ENCODE results near the gene WWOX. TPM values are rescaled to one million over a fixed set of nuclear protein-coding genes. Genes with fewer than 3 reads are reported as not detected.

WWOX gene
- total and polyA plus RNA-seq, 2 experiments from 2014 or later = 22.1 to 123 TPM

- Histone ChIP-seq H3K27ac (no peak overlapping the region), H3K36me3 (no peaks in the 10 kb centered on the region), H3K4me3 (no peak overlapping the region), H3K27me3 (no peaks in the 10 kb centered on the region), H3K4me1 (ENCODE audit: low read depth) (no peaks in the 10 kb centered on the region), H3K9me3 (ENCODE audit: low read depth) (no peaks in the 10 kb centered on the region)
- no peak for DNase-seq (ENCODE audit: low read depth in 1 of 2, low spot score in 1 of 2)
- TF ChIP-seq, protein P1, sequence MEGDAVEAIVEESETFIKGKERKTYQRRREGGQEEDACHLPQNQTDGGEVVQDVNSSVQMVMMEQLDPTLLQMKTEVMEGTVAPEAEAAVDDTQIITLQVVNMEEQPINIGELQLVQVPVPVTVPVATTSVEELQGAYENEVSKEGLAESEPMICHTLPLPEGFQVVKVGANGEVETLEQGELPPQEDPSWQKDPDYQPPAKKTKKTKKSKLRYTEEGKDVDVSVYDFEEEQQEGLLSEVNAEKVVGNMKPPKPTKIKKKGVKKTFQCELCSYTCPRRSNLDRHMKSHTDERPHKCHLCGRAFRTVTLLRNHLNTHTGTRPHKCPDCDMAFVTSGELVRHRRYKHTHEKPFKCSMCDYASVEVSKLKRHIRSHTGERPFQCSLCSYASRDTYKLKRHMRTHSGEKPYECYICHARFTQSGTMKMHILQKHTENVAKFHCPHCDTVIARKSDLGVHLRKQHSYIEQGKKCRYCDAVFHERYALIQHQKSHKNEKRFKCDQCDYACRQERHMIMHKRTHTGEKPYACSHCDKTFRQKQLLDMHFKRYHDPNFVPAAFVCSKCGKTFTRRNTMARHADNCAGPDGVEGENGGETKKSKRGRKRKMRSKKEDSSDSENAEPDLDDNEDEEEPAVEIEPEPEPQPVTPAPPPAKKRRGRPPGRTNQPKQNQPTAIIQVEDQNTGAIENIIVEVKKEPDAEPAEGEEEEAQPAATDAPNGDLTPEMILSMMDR (IDR thresholded peaks at IDR 0.05; ENCODE audit: low read depth, low read length) = no peak
Observed at GRCh38 chr16:79155471-79155870, 1056.0 kb downstream of the WWOX start.

GRCh38 chr16:79155904-79156303 lies 1056.5 kb downstream of the WWOX start:
- Histone ChIP-seq H3K27me3 (no peaks in the 10 kb centered on the region), H3K4me3 (no peak overlapping the region), H3K4me1 (ENCODE audit: low read depth) (no peaks in the 10 kb centered on the region), H3K9me3 (ENCODE audit: low read depth) (no peaks in the 10 kb centered on the region), H3K36me3 (no peaks in the 10 kb centered on the region), H3K27ac (no peak overlapping the region)
- TF ChIP-seq, protein P1 (IDR thresholded peaks at IDR 0.05; ENCODE audit: low read depth, low read length) = no peak
- no peak for DNase-seq (ENCODE audit: low read depth in 1 of 2, low spot score in 1 of 2)

- H3K4me1 ChIP-seq (ENCODE audit: low read depth) = no peaks in the 10 kb centered on the region
- H3K36me3 ChIP-seq = no peaks in the 10 kb centered on the region
- no peaks in the 10 kb centered on the region for H3K27me3 ChIP-seq
- TF ChIP-seq, protein P1 (IDR thresholded peaks at IDR 0.05; ENCODE audit: low read depth, low read length) = no peak
- H3K4me3 ChIP-seq = no peak overlapping the region
- H3K27ac ChIP-seq = no peak overlapping the region
- DNase-seq (ENCODE audit: low read depth in 1 of 2, low spot score in 1 of 2) = no peak
- no peaks in the 10 kb centered on the region for H3K9me3 ChIP-seq (ENCODE audit: low read depth)
Observed at GRCh38 chr16:79156761-79157160, 1057.3 kb downstream of the WWOX start.

GRCh38 chr16:79158337-79158736 lies 1058.9 kb downstream of the WWOX start:
- Histone ChIP-seq H3K27ac (no peak overlapping the region), H3K4me1 (ENCODE audit: low read depth) (no peaks in the 10 kb centered on the region), H3K4me3 (no peak overlapping the region), H3K9me3 (ENCODE audit: low read depth) (no peaks in the 10 kb centered on the region), H3K36me3 (no peaks in the 10 kb centered on the region), H3K27me3 (no peaks in the 10 kb centered on the region)
- no peak for DNase-seq (ENCODE audit: low read depth in 1 of 2, low spot score in 1 of 2)
- TF ChIP-seq, protein P1 (IDR thresholded peaks at IDR 0.05; ENCODE audit: low read depth, low read length) = no peak

DNA sequence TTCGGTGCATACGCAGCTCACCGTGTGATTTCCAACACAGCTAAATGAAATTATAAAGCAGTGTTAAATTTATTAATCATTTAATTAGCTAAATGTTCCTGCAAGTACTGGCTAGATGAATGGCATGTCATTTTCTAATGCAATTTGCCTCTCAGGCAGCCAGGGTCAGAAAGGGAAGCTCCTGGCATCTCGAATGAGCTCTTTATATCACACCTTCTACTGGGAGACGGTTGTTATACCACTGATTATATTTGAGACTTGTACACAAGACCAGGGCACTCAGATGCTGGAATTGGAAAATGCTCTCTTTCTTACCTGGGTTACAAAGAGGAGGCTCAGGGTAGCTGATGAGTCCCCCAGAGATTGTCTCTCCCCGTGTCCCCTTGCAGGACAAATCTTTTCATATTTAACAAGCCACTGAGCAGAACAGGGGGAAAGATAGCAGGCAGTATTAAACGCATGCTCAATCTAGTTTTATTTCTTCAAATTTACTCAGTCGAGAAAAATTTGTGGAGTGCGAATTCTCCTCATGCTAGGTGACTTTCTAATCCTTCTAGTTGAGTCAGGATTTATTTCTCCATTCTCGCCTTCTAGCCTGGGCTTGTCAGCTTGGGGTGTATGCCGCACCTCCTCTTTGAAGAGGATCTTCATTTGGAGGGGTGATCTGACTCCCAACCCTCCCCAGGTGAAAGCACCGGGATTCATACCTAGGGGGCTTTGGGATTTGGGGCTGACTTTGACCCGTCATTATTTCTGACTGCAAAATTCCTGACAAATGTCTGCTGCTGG lies 1060.0 kb downstream of the WWOX start:
- H3K9me3 ChIP-seq (ENCODE audit: low read depth) = no peaks in the 10 kb centered on the region
- no peaks in the 10 kb centered on the region for H3K36me3 ChIP-seq
- H3K27ac ChIP-seq = no peak overlapping the region
- H3K4me1 ChIP-seq (ENCODE audit: low read depth) = peaks cover 7% of the 10 kb centered on the region
- TF ChIP-seq, protein P1 (IDR thresholded peaks at IDR 0.05; ENCODE audit: low read depth, low read length) = no peak
- no peak overlapping the region for H3K4me3 ChIP-seq
- no peak for DNase-seq (ENCODE audit: low read depth in 1 of 2, low spot score in 1 of 2)
- H3K27me3 ChIP-seq = no peaks in the 10 kb centered on the region
